Stimulated activated memory B cell treated with anti-CD40 and anti-IgM and Interleukin-4, amounts not matched to agents 10 μg/mL and 1 μg/mL and 100 μg/mL, for 72 hours (primary cell): ENCODE measurements around the gene YTHDF2.
A peak's percentile ranks its signal among the peaks of the same experiment; 100 is the strongest.
"Not testable (repeated sequence)": the region's sequence is repeated elsewhere in the genome, so short reads cannot be mapped to it uniquely, and the experiment has no call there.

ENCODE experiments used
- ATAC-seq: fragments of 150-1000 bp; cut with Tn5 transposase; 2 replicates; pipeline ENCODE4 v1.10.0; 2021
- H3K27ac Mint-ChIP-seq: one replicate; pipeline ENCODE4 v1.8.0; 2022; ENCODE audit warnings: mild to moderate bottlenecking, mixed read lengths
- H3K27me3 Mint-ChIP-seq: one replicate; pipeline ENCODE4 v1.8.0; 2022; ENCODE audit warnings: mixed read lengths
- H3K36me3 Mint-ChIP-seq: one replicate; pipeline ENCODE4 v1.8.0; 2022; ENCODE audit warnings: mixed read lengths
- H3K4me1 Mint-ChIP-seq: one replicate; pipeline ENCODE4 v1.8.0; 2022; ENCODE audit warnings: mixed read lengths
- H3K4me3 Mint-ChIP-seq: one replicate; pipeline ENCODE4 v1.8.0; 2022; ENCODE audit warnings: mild to moderate bottlenecking, moderate library complexity, mixed read lengths
- H3K9me3 Mint-ChIP-seq: one replicate; pipeline ENCODE4 v1.8.0; 2022; ENCODE audit warnings: mixed read lengths

The YTHDF2 gene

DNA sequence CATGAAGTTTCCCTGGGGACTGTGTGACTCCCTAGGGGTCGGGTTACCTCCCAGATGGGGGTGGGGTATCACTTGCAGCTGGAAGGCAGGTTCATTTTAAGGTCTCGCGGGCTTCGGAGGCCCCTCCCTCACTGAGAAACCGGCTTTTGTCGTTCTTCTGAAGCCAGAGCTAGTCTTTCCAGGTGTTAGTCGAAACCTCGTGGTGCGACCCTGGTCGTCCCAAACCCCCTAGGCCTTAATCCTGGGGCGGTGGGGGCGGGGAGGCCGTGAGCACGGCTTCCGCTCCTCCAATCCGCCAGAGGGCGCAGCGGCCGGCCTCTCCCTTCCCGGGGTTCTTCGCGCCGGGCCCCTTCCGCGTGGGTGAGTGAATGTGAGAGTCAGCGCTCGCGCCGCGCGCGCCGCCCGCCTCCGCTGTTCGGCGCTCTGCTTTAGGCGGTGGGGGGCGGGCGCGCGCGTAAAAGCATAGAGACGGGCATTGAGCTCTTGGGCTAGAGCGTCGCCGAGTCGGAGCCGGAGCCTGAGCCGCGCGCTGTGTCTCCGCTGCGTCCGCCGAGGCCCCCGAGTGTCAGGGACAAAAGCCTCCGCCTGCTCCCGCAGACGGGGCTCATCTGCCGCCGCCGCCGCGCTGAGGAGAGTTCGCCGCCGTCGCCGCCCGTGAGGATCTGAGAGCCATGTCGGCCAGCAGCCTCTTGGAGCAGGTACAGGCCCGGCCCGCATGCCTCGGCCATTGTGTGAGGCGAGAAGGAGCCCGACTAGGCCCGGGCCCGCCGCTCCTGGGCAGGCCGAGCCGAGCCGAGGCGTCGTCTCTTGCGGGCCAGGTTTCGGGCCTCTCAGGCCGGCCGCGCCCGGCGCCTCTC is at the start of gene YTHDF2:
Gene YTHDF2, plus strand, starts transcription at position 491 of the 857 bp plus-strand sequence. Its CDS starts 181 bp downstream, at position 672.
- peaks cover 29% of the 10 kb centered on the region for H3K4me1 Mint-ChIP-seq
- peak; percentile 98 for ATAC-seq
- H3K9me3 Mint-ChIP-seq = no peaks in the 10 kb centered on the region
- peak within 1 kb of the TSS; percentile 83 for H3K27ac Mint-ChIP-seq
- no peaks in the 10 kb centered on the region for H3K27me3 Mint-ChIP-seq
- H3K4me3 Mint-ChIP-seq = peak within 1 kb of the TSS; percentile 88
- peaks cover 17% of the 10 kb centered on the region for H3K36me3 Mint-ChIP-seq

GRCh38 chr1:28691627-28692026 is 45.1 kb upstream of the YTHDF2 start:
- H3K4me1 Mint-ChIP-seq, ATAC-seq, H3K27ac Mint-ChIP-seq, H3K27me3 Mint-ChIP-seq, H3K9me3 Mint-ChIP-seq, H3K4me3 Mint-ChIP-seq: not testable (repeated sequence)
- peaks cover 28% of the 10 kb centered on the region for H3K36me3 Mint-ChIP-seq

DNA sequence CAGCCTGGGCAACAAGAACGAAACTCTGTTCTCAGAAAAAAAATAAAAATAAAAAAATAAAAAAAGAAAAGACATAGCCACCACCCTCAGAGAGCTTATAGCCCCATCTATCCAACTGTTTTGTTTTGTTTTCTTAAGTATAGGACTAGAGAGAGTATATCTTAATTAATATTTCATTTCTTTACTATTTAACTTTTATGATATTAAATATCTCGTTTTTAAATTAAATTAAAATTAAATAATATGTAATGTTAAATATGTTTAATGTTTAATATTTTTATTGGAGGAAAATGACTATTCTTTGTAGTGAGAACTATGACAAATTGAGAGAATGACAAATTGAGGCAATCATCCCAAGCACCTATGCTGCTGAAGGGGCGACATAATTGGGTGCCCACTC is 33.1 kb upstream of the YTHDF2 start:
- H3K4me3 Mint-ChIP-seq = no peak overlapping the region

GRCh38 chr1:28716336-28716735 is 20.4 kb upstream of the YTHDF2 start:
- Mint-ChIP-seq H3K4me1 (peaks cover 6% of the 10 kb centered on the region), H3K4me3 (no peak overlapping the region), H3K36me3 (peaks cover 38% of the 10 kb centered on the region), H3K27ac (no peak overlapping the region), H3K9me3 (no peaks in the 10 kb centered on the region), H3K27me3 (no peaks in the 10 kb centered on the region)
- ATAC-seq = no peak

More for the DNA sequence above, 33.1 kb upstream of the YTHDF2 start:
- no peak for ATAC-seq
- H3K27me3 Mint-ChIP-seq = no peaks in the 10 kb centered on the region
- no peaks in the 10 kb centered on the region for H3K4me1 Mint-ChIP-seq
- no peaks in the 10 kb centered on the region for H3K9me3 Mint-ChIP-seq
- peaks cover 35% of the 10 kb centered on the region for H3K36me3 Mint-ChIP-seq
- no peak overlapping the region for H3K27ac Mint-ChIP-seq

DNA sequence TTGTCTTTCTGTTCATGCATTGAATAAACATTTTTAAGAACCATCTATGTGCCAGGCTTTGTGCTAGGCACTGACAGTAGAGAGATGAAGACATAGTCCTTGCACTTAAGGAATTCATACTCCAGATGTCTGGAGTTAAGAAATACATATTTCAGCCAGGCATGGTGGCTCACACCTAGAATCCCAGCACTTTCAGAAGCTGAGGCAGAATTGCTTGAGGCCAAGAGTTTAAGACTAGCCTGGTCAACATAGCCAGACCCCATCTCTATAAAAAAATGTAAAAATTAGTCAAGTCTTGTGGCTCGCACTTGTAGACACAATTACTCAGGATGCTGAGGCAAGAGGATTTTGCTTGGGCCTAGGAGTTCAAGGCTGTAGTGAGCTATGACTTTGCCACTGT is 18.6 kb upstream of the YTHDF2 start:
- Mint-ChIP-seq H3K27ac (no peak overlapping the region), H3K4me3 (no peak overlapping the region), H3K9me3 (no peaks in the 10 kb centered on the region), H3K27me3 (no peaks in the 10 kb centered on the region), H3K36me3 (peaks cover 20% of the 10 kb centered on the region), H3K4me1 (peaks cover 6% of the 10 kb centered on the region)
- no peak for ATAC-seq

DNA sequence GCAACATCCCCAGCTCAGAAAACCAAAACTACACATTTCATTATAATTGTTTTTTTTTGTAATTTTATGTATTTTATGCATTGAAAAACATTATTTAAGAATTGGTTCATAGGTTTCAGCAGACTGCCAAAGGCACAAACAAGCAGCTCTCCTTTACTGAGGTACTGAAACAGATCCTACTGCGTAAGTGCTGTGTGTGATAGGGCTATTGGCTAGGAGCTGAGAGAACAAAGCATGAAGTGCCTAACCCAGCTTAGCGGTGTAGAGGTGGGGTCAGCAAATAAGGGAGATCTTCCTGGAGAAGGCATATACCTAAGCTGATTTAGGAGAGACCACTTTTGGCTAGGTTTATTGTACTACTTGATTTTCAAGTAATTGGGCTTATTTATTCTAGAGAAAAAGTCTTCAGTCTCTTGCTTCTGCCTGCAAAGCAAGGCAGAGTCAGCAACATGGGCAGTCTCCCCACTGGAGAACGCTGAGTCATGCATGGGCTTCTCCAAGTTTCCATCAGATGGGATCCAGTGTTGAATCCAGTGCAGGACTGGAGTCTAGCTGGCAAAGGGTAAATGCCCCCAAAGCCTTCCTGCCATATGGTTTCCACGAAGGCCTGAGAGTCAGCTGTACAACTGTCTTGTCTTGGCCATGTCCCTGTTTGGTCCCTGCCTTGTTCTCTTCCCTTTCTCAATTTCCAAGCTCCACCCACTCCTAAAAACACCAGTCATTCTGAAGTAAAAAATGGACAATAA is 18.0 kb upstream of the YTHDF2 start:
- H3K9me3 Mint-ChIP-seq = no peaks in the 10 kb centered on the region
- ATAC-seq = no peak
- H3K4me1 Mint-ChIP-seq = peaks cover 6% of the 10 kb centered on the region
- no peak overlapping the region for H3K4me3 Mint-ChIP-seq
- no peak overlapping the region for H3K27ac Mint-ChIP-seq
- peaks cover 15% of the 10 kb centered on the region for H3K36me3 Mint-ChIP-seq
- no peaks in the 10 kb centered on the region for H3K27me3 Mint-ChIP-seq

DNA sequence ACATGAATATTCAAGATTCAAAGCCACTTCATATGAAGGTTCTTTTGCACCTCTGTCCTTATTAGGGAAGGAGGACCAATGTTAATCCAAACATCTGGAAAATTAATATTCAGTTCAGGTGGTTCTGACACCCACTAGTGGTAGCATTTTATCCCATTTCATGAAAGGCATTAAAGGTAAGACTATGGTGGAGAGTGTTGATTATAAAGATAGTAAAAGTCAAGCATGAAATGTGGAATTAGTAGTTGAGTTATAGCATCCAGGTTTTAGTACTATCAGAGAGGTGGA is 17.5 kb upstream of the YTHDF2 start:
- Mint-ChIP-seq H3K27ac (no peak overlapping the region), H3K4me3 (no peak overlapping the region), H3K4me1 (peaks cover 6% of the 10 kb centered on the region), H3K9me3 (no peaks in the 10 kb centered on the region), H3K27me3 (no peaks in the 10 kb centered on the region), H3K36me3 (peaks cover 10% of the 10 kb centered on the region)
- ATAC-seq = no peak

GRCh38 chr1:28720376-28720775 is 16.4 kb upstream of the YTHDF2 start:
- no peaks in the 10 kb centered on the region for H3K9me3 Mint-ChIP-seq
- no peaks in the 10 kb centered on the region for H3K36me3 Mint-ChIP-seq
- no peak overlapping the region for H3K4me3 Mint-ChIP-seq
- ATAC-seq = no peak
- H3K4me1 Mint-ChIP-seq = peaks cover 6% of the 10 kb centered on the region
- no peaks in the 10 kb centered on the region for H3K27me3 Mint-ChIP-seq
- no peak overlapping the region for H3K27ac Mint-ChIP-seq

- not testable (repeated sequence) for H3K4me1 Mint-ChIP-seq, H3K4me3 Mint-ChIP-seq, H3K9me3 Mint-ChIP-seq, H3K27ac Mint-ChIP-seq, ATAC-seq, H3K36me3 Mint-ChIP-seq, H3K27me3 Mint-ChIP-seq
Measured at GRCh38 chr1:28721927-28722326, 14.8 kb upstream of the YTHDF2 start.

- not testable (repeated sequence) for H3K4me1 Mint-ChIP-seq, H3K4me3 Mint-ChIP-seq, H3K27me3 Mint-ChIP-seq, ATAC-seq, H3K27ac Mint-ChIP-seq, H3K9me3 Mint-ChIP-seq, H3K36me3 Mint-ChIP-seq
Measured at GRCh38 chr1:28725365-28725764, 11.4 kb upstream of the YTHDF2 start.

DNA sequence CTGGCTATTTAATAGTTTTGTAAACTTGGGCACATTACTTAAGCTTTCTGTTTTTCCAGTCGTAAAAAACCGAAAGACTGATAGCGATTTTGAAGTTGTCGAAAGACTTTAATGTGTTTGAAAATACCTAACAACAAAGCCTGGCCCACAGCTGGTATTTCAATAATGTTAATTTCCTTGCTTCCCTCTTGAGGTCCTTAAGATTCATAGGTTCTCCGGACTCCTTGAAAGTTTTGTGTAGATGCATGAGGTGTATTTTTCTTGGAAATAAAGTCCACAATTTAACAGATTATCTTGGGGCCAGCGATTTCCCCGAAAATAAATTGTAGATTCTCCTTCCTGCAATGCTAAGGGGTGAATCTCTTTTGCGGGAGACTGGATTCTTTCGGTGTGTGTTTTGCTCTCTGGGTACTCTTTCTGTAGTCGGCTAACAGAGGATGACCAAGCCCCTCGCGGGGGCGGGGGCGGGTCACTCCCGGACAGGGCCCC is 735 bp upstream of the YTHDF2 start:
- ATAC-seq = no peak
- peak overlapping the region; percentile 83 for H3K27ac Mint-ChIP-seq
- peaks cover 17% of the 10 kb centered on the region for H3K36me3 Mint-ChIP-seq
- H3K4me3 Mint-ChIP-seq = peak overlapping the region; percentile 88
- H3K9me3 Mint-ChIP-seq = no peaks in the 10 kb centered on the region
- H3K4me1 Mint-ChIP-seq = peaks cover 29% of the 10 kb centered on the region
- H3K27me3 Mint-ChIP-seq = no peaks in the 10 kb centered on the region

DNA sequence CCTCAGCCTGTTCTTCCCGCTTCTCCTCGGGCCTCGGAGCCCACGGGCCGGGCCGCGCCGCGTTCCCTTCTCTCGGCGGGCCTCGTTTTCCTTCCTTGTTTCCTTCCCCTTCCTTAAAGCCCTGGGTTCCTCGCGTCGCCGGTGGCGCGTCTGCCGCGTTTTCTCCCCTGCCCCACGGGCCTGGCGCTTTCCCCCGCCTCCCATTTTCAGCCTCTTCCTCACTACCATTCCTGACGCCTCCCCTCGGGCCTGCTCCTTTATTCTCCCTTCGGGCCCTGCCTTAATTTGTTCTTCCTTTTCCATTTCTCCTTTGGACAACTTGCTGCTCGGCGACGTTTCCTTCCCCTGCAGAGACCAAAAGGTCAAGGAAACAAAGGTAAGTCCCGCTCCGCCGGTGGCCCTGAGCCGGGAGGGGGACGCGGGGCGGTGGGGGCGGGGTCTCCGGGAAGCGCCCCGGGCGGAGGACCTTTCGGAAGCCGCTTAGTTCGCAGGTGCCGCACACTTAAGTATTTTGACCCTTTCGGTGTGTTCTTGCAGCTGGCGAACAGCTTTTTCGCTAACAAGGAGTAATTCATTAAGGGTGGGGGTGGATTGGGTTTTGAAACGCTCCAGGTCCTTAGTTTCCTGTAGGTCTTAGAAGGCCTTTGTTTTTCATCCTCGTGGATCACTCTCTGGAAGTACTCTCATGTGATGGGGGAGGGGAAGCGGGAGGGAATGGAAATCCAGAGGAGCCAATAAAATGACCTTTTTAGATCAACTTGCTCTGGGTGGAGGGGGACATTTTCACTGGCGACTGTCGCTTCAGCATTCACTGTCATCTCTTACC is 780 bp downstream of the YTHDF2 start:
- H3K4me1 Mint-ChIP-seq = peaks cover 34% of the 10 kb centered on the region
- peak overlapping the region; percentile 88 for H3K4me3 Mint-ChIP-seq
- no peaks in the 10 kb centered on the region for H3K9me3 Mint-ChIP-seq
- peaks cover 22% of the 10 kb centered on the region for H3K36me3 Mint-ChIP-seq
- H3K27ac Mint-ChIP-seq = peak overlapping the region; percentile 83
- ATAC-seq = no peak
- no peaks in the 10 kb centered on the region for H3K27me3 Mint-ChIP-seq

DNA sequence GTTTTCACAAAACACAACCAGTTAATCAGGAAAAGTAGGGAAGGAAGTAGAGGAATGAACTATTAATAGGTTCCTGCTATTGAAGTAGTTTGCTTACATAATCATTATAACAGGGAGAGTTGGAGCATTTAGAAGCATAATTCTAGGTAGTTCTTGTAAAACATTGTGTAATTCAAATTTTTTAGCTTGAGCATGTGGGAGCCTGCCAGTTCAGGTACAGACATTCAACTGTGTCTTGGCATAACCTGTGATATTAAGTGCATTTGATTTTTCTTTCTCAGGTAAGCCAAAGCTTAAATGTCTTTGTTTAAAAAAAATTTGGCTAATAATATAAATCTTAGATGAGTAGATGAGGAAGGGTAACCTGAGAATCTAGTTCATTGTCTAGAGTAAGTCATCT is 3.4 kb downstream of the YTHDF2 start:
- H3K27ac Mint-ChIP-seq = no peak overlapping the region
- H3K9me3 Mint-ChIP-seq = no peaks in the 10 kb centered on the region
- H3K27me3 Mint-ChIP-seq = no peaks in the 10 kb centered on the region
- no peak for ATAC-seq
- peaks cover 45% of the 10 kb centered on the region for H3K36me3 Mint-ChIP-seq
- H3K4me3 Mint-ChIP-seq = peak overlapping the region; percentile 7
- H3K4me1 Mint-ChIP-seq = peaks cover 52% of the 10 kb centered on the region

- peak overlapping the region; percentile 3 for H3K27ac Mint-ChIP-seq
- no peak for ATAC-seq
- peaks cover 55% of the 10 kb centered on the region for H3K4me1 Mint-ChIP-seq
Measured at GRCh38 chr1:28744184-28744583, 7.4 kb downstream of the YTHDF2 start.

DNA sequence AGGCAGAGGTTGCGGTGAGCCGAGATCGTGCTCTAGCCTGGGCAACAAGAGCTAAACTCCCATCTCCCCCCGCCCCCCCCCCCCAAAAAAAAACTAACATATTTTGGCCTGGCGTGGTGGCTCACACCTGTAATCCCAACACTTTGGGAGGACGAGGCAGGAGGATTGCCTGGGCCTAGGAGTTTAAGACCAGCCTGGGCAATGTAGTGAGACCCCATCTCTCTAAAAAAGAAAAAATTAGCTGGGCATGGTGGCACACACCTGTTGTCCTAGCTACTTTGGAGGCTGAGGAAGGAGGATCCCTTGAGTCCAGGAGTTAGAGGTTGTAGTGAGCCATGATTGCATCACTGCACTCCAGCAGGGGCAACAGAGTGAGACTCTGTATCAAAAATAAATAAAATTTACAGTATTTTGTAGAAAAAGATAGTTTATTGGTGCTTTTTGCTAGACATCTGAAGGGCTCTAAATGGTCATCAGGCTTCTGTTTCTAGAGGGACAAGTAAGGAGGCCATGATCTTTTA is 9.0 kb downstream of the YTHDF2 start:
- no peak for ATAC-seq
- Mint-ChIP-seq H3K27me3 (no peaks in the 10 kb centered on the region), H3K9me3 (no peaks in the 10 kb centered on the region), H3K36me3 (peaks cover 59% of the 10 kb centered on the region), H3K27ac (no peak overlapping the region), H3K4me3 (no peak overlapping the region), H3K4me1 (peaks cover 58% of the 10 kb centered on the region)

More at GRCh38 chr1:28744184-28744583, 7.4 kb downstream of the YTHDF2 start:
- peaks cover 57% of the 10 kb centered on the region for H3K36me3 Mint-ChIP-seq
- no peaks in the 10 kb centered on the region for H3K27me3 Mint-ChIP-seq
- peak overlapping the region; percentile 21 for H3K4me3 Mint-ChIP-seq
- no peaks in the 10 kb centered on the region for H3K9me3 Mint-ChIP-seq
